GM12875 (cell line): ENCODE results near the gene EML1.

Source experiments
- H3K4me3 ChIP-seq: one replicate; pipeline ENCODE4 v1.5.1; 2011; ENCODE audit warnings: low read depth, low read length, control low read depth
- TF ChIP-seq, protein P1 (sequence below): IDR thresholded peaks from 2 replicates; pipeline ENCODE4 v1.5.1; 2011; ENCODE audit warnings: low read depth, mild to moderate bottlenecking, control low read depth, inconsistent platforms, low read length, moderate library complexity, borderline replicate concordance; ENCODE audit not compliant: insufficient read depth

Gene EML1

DNA sequence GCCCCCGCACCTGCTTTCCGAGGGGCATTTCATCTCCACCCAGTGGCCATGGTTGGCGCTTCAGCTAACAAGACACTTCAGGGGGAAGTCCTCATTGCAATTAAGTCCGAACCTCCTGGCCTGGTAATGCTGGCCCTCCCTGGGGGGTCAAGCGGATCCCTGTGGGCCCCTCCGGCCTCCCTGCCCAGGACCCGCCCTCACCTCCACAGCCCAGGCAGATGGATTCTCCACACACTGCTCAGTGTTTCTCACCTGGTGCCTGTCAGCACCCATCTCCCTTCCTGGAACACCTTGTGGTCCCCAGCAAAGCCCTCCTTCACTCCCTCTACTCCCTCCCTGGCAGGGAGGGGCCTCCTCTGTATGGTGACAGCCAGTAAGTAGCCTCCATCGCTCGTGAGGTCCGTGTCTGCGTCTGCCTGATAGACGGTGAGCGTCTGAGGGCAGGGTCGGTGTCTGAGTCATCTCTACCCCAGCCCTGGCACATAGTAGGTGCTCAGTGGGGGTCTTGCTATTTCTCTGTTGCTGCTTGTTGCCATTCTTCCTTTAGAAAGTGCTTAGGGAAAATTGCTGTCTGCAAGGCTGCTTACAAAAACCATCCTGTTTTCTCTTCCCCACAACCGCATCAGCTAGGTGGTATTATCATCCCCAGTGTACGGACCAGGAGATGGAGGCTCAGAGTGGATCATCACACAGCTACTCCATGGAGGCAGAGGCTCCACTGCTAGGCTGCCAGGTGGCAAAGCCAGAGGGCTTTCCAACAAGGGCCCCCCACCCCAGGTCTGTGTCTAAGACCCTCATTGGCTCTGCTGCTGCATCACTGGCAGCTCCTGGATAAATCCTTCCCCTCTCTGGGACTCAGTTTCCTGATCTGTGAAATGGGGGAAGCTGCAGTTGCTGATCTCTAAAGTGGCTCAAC is 39.7 kb upstream of the EML1 start:
- TF ChIP-seq, protein P1, sequence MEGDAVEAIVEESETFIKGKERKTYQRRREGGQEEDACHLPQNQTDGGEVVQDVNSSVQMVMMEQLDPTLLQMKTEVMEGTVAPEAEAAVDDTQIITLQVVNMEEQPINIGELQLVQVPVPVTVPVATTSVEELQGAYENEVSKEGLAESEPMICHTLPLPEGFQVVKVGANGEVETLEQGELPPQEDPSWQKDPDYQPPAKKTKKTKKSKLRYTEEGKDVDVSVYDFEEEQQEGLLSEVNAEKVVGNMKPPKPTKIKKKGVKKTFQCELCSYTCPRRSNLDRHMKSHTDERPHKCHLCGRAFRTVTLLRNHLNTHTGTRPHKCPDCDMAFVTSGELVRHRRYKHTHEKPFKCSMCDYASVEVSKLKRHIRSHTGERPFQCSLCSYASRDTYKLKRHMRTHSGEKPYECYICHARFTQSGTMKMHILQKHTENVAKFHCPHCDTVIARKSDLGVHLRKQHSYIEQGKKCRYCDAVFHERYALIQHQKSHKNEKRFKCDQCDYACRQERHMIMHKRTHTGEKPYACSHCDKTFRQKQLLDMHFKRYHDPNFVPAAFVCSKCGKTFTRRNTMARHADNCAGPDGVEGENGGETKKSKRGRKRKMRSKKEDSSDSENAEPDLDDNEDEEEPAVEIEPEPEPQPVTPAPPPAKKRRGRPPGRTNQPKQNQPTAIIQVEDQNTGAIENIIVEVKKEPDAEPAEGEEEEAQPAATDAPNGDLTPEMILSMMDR: no peak
- H3K4me3 ChIP-seq: no peak overlapping the region

DNA sequence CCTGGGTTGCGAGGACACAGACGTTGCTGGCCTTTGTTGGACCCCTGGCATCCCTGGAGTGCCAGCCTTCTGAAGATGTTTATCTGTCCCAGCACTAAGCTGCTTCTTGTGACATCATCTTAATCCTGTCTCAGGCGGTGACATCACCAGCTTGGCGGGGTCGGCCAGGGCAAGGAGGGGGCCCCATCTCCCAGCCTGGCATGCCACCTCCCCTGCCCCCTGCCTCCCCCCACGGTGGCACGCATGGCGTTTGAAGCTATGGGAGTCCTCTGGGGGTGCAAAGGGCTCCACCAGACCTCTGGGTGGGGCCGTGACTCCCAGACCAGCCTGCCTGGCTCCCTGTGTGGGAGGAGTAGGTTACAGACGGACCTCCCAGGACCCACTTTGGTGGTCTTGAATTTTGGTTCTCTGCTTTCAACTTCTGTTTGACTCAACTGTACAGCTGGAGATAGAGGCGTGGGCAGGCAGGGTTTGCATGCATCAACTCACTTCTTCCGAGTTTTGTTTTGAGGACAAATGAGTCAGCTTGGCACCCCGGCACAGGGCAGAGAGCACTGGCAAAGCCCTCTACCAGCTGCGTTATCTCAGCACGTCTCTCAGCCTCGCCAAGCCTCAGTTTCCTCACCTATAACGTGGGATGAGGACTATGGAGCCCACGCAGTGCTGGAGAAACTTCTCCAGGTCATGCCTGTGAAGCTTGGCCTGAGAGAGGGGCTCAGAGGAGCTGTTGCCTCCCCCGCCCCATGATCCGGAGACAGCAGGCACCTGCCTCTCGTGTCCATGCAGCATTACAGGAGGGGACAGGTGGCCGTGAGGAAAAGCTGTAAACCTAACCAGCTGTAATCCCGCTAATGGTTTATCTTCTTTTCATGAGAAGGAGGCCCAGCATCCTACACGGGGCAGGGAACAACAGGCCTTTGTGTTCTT is 38.8 kb upstream of the EML1 start:
- no peak overlapping the region for H3K4me3 ChIP-seq
- TF ChIP-seq, protein P1: no peak

DNA sequence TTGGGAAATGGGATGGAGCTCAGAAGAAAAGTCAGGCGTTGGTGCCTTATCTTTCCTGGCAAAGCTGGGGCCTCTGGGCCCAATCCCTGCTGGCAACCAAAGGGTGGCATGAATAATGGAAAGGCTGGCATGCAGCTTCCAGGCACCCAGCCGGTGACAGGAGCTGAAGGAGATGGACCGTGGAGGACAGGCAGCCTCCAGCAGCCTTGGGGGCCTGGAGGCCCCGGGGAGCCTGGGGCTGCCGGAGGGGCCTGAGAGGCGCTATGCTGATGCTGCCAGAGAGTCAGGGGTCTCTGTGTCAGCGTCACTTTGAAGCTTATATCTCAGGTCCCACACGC is 38.2 kb upstream of the EML1 start:
- no peak overlapping the region for H3K4me3 ChIP-seq
- TF ChIP-seq, protein P1: no peak

DNA sequence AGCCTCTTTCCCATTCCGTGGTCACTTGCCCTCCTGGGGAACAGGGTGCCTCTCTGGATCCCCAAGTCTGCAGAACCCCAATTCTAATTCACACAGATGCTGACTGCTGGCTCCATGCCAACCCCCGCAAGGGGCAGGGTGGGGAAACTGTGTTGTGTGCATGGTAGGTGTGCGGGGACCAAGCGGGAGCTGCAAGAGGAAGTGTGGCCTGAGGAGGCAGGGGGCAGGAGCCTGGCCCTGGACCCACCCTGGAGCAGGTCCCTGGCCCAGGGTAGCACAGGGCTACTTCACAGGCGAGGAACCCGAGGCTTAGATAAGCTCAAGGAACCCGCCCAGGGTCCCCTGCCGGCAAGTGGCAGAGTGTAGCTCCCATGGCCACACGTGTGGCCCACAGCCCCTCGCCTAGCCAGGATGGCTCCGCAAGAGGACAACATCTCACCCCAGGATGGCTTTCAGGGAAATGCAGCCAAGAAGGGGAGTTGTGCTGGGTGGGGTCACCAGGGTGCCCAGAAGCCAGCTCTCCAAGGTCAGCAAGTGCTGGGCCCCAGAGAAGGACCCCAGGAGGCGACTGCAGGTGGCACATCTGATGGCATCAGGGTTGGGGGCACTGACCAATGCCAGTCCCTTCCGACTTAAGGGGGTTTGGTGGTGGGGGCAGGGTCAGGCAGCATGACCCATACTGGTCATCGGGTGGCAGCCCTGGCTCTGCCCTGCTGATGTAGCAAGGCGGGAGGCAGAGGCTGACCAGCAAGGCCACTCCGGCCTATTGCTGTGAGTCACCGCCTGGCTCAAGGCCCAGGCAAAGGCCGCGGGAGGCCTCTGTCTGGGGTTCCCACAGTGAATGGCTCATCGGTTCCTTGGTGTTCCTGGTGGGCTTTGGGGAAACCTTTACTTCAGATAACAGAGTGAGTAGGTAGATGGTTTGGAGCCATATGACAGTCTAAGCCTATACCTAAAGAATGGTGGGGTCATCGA is 37.3 kb upstream of the EML1 start:
- TF ChIP-seq, protein P1: no peak
- no peak overlapping the region for H3K4me3 ChIP-seq

DNA sequence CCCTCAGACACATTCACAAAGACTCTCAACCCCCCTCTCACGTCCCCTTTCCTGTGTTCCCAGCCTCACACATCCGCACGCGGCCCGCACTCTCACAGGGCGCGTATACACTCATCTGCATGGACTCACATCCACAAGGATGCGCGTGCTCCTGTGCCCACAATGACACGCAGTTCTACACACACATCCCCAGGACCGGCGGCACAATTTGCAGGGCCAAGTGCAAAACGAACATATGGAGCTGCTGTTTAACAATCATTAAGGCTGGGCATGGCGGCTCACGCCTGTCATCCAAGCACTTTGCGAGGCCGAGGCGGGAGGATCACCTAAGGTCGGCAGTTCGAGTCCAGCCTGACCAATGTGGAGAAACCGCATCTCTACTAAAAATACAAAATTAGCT is 36.4 kb upstream of the EML1 start:
- H3K4me3 ChIP-seq: no peak overlapping the region

More for the DNA sequence above, 36.4 kb upstream of the EML1 start:
- TF ChIP-seq, protein P1: no peak
